Fibroblast of lung (primary cell): ENCODE data around the gene WWP2.

Experiments
- EZH2 ChIP-seq: IDR thresholded peaks from 2 replicates; pipeline ENCODE4 v1.5.1; 2012; ENCODE audit warnings: low read length, control low read depth, mild to moderate bottlenecking; ENCODE audit errors: missing control alignments
- TF ChIP-seq, protein P1 (sequence below), 2 donors: IDR thresholded peaks in 1 of 2; conservative IDR thresholded peaks in 1 of 2; 1 replicate in 1 of 2; 2 replicates in 1 of 2; pipeline ENCODE4 v1.5.1; 2011 to 2012; ENCODE audit warnings: low read length in 2 of 2, control low read depth in 1 of 2, inconsistent platforms in 1 of 2, low read depth in 1 of 2, mild to moderate bottlenecking in 1 of 2

GRCh38 chr16:69798466-69798865 lies 36.3 kb downstream of the WWP2 start:
- TF ChIP-seq EZH2, result no peak
- TF ChIP-seq, protein P1, sequence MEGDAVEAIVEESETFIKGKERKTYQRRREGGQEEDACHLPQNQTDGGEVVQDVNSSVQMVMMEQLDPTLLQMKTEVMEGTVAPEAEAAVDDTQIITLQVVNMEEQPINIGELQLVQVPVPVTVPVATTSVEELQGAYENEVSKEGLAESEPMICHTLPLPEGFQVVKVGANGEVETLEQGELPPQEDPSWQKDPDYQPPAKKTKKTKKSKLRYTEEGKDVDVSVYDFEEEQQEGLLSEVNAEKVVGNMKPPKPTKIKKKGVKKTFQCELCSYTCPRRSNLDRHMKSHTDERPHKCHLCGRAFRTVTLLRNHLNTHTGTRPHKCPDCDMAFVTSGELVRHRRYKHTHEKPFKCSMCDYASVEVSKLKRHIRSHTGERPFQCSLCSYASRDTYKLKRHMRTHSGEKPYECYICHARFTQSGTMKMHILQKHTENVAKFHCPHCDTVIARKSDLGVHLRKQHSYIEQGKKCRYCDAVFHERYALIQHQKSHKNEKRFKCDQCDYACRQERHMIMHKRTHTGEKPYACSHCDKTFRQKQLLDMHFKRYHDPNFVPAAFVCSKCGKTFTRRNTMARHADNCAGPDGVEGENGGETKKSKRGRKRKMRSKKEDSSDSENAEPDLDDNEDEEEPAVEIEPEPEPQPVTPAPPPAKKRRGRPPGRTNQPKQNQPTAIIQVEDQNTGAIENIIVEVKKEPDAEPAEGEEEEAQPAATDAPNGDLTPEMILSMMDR (conservative IDR thresholded peaks at IDR 0.05 in 1 of 2, IDR thresholded peaks at IDR 0.05 in 1 of 2; ENCODE audit: low read depth in 1 of 2, low read length in 2 of 2), result peak; percentile 50 to 54
